Heart left ventricle (tissue), 16 donors: ENCODE data around the gene LRRC26. TPM values are rescaled to one million over a fixed set of nuclear protein-coding genes. Genes with fewer than 3 reads are reported as not detected.

Source experiments
- ATAC-seq, 4 donors: fragments of 200-7000 bp; cut with Tn5 transposase; one replicate each; pipeline ENCODE4 v1.9.1; 2020 to 2022; ENCODE audit warnings: moderate library complexity in 4 of 4, mild to moderate bottlenecking in 3 of 4, moderate number of reproducible peaks in 1 of 4
- DNase-seq, 5 donors: peaks; one replicate each; pipeline ENCODE4 v3.0.0-alpha.2; 2020
- H3K27ac ChIP-seq, 12 donors: fragments of 200-600 bp; sonication (generic) in 4 of 12; one replicate each; pipeline versions ENCODE4 v1.5.0 to v1.8.0; 2016 to 2022; ENCODE audit warnings: mild to moderate bottlenecking in 2 of 12
- H3K27me3 ChIP-seq, 9 donors: fragments of 200-600 bp; sonication (generic) in 2 of 9; one replicate each; pipeline versions ENCODE4 v1.5.1 to v1.8.0; 2016 to 2022; ENCODE audit warnings: mild to moderate bottlenecking in 3 of 9
- H3K36me3 ChIP-seq, 9 donors: fragments of 200-600 bp; sonication (generic) in 2 of 9; one replicate each; pipeline versions ENCODE4 v1.5.0 to v1.8.0; 2018 to 2022; ENCODE audit warnings: mild to moderate bottlenecking in 2 of 9
- H3K4me1 ChIP-seq, 12 donors: fragments of 200-600 bp; sonication (generic) in 4 of 12; one replicate each; pipeline versions ENCODE4 v1.5.0 to v1.8.0; 2016 to 2022; ENCODE audit warnings: mild to moderate bottlenecking in 3 of 12
- H3K4me3 ChIP-seq, 12 donors: fragments of 200-600 bp; sonication (generic) in 4 of 12; one replicate each; pipeline versions ENCODE4 v1.5.0 to v1.8.0; 2017 to 2022; ENCODE audit warnings: mild to moderate bottlenecking in 9 of 12, moderate library complexity in 4 of 12
- H3K9me3 ChIP-seq, 12 donors: fragments of 200-600 bp; sonication (generic) in 4 of 12; one replicate each; pipeline versions ENCODE4 v1.5.0 to v1.8.0; 2016 to 2022; ENCODE audit warnings: mild to moderate bottlenecking in 1 of 12
- CTCF ChIP-seq, 12 donors: fragments of 200-600 bp; sonication (generic) in 4 of 12; IDR thresholded peaks; one replicate each; pipeline versions ENCODE4 v1.5.0 to v1.8.0; 2018 to 2022; ENCODE audit warnings: antibody characterized with exemption in 12 of 12, mild to moderate bottlenecking in 5 of 12
- POLR2A ChIP-seq, 2 donors: fragments of 450-650 bp; IDR thresholded peaks; one replicate each; pipeline ENCODE4 v1.6.1; 2017; ENCODE audit warnings: antibody characterized with exemption in 2 of 2, mild to moderate bottlenecking in 2 of 2, moderate library complexity in 2 of 2
- WGBS, 4 donors: extraction: QIAGEN DNeasy Blood & Tissue Kit in 2 of 4; methylation state at CpG; one replicate each; pipeline versions ENCODE4 v1.1.5 to v1.1.7; 2013 to 2018; 5-methylcytosine and 5-hydroxymethylcytosine counted together
- intact Hi-C, 10 donors: fragments of 100-400 bp; cut with DNase I; formaldehyde crosslinking; loops; one replicate each; pipeline versions ENCODE4 v1.11.1 to v1.14.2; 2022
- polyA plus RNA-seq, 2 donors: library from polyadenylated mRNA; stranded (reverse); fragments of 200-250 nt; gene quantifications; one replicate each; pipeline ENCODE4 v1.2.3, GENCODE V29; 2013
- total RNA-seq, 9 donors: library from RNA; depleted of rRNA in 2 of 9; stranded (reverse); fragments of >200 nt in 2 of 9; fragmentation: NEBNext Ultra II Directional in 3 of 9; extraction: Animal tissue kit (Norgen Biotek cat#: 25700) in 3 of 9; gene quantifications; one replicate each; pipeline versions ENCODE4 v1.1.0 to v1.2.4, GENCODE V29; 2016 to 2023
- donor health status: ischemic (EF 13 %, LVEDD 7.1; RV severe dilation, severe dysfunction).
- donor health status: healthy with polysubstance abuse.
- donor health status: DM: no; HTN: yes; CAD: no.
- donor health status: DM: no; HTN: no; CAD: no.
- donor health status: ischemic (EF 25% LVEDD 6.9; RV normal size, moderate dysfunction).
- donor health status: ischemic (EF 25% LVEDD 5.7; RV mildly dilated, moderate dysfunction).
- donor health status: healthy.
- donor health status: DM: yes; HTN: yes; CAD: no.
- donor health status: ischemic (EF 35%, LVEDD 5.7; RV mildly dilated, moderate dysfunction).
- donor health status: nonischemic (EF 11% LVEDD 7.7; RV severe dilation, severe dysfunction).
- donor health status: DM: yes; HTN: yes; CAD: no.
- donor health status: PGD.
- donor health status: ischemic (EF 29% LVEDD 5.4; RV normal size, mild dysfunction).
- donor health status: nonischemic (EF 23%, LVEDD 6.1; RV moderate dilation, normal function).

LRRC26 gene
- total and polyA plus RNA-seq, 11 donors: not detected

DNA sequence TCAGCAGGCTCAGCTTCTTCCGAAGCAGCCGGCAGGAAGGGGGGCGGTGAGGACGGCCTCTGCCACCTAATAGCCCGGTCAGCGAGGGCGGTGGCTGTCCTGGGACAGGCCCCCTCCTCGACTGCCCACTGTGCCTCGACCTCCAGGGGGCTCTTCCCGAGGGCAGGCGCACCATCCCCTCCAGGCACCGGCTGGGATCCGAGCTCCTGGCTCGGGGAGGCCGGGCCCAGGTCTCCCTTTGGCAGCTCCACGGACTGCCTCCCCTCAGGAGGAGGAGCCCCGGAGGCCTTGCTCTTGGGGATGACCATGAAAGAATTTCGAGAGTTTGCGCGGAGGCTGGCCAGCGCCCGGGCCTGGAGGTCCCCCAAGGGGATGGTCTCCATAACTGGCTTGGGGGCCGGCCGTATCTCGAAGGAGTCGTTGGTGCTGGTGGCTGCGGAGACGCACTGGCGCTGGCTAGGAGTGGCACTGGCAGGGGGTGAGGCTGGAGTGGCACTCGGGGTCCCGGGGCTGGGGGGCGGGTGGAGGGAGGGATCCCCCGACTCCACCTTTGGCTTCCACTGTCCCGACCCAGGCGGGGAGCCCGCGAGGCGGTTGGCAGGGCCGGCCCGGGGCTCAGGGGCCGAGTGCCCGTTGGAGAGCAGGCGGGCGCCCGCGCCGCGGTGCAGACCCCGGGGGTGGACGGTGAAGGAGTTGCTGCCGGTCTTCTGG is 29.7 kb upstream of the LRRC26 start:
- WGBS, 4 donors: 6 to 8% (median 8%) methylated on average over 13 to 51 of the region's 51 CpGs; no CpG with 5 or more reads in 1 of the 4 donors
- no peaks in the 10 kb centered on the region for H3K9me3 ChIP-seq
- TF ChIP-seq CTCF (IDR thresholded peaks at IDR 0.05): no peak
- TF ChIP-seq POLR2A (IDR thresholded peaks at IDR 0.05): no peak
- H3K27me3 ChIP-seq: no peaks in the 10 kb centered on the region
- ATAC-seq: no peak
- peak overlapping the region in 9 of 12 donors; percentile 0 to 70 (median 33) for H3K27ac ChIP-seq
- H3K4me3 ChIP-seq: peak overlapping the region; percentile 23 to 94 (median 66)
- intact Hi-C loops: loop anchor here in 1 of 10 donors (1.0 kb wide), 1 partner anchor 11 kb away; the partner anchor contains the start of genes ANAPC2 and SSNA1
- no peaks in the 10 kb centered on the region for H3K36me3 ChIP-seq
- peaks cover 9 to 90% (median 78%) of the 10 kb centered on the region in 12 donors for H3K4me1 ChIP-seq
- no peak for DNase-seq

DNA sequence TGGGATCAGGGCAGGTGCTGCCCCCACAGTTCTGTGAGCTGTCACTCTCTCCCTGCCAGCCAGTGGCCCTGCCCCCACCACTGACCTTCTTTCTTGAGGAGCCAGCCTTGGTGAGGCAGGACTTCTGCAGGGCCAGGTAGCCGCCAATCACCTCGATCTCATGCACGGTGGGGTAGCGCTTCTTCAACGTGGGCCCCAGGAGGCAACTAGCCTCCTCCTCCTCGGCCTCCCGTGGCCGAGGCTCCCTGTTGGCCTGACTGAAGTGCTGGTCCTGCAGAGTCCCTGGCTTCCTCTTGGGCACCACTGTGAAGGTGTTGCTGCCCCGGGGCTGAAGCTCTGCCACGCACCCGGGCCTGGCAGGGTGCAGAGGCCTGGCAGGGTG is 29.0 kb upstream of the LRRC26 start:
- 53 to 57% (median 55%) methylated on average over 11 of the region's 11 CpGs; no CpG with 5 or more reads in 1 of the 4 donors for WGBS, 4 donors
- peaks cover 5 to 90% (median 75%) of the 10 kb centered on the region in 12 donors for H3K4me1 ChIP-seq
- intact Hi-C loops: no loop called here
- ATAC-seq (no peak), DNase-seq (no peak)
- peak overlapping the region in 9 of 12 donors; percentile 0 to 70 (median 17) for H3K27ac ChIP-seq
- H3K4me3 ChIP-seq: peak overlapping the region in 11 of 12 donors; percentile 3 to 94 (median 63)
- no peaks in the 10 kb centered on the region for H3K9me3 ChIP-seq
- no peak for TF ChIP-seq CTCF (IDR thresholded peaks at IDR 0.05)
- TF ChIP-seq POLR2A (IDR thresholded peaks at IDR 0.05): no peak
- H3K27me3 ChIP-seq: no peaks in the 10 kb centered on the region
- H3K36me3 ChIP-seq: no peaks in the 10 kb centered on the region

- WGBS, 4 donors: 61 to 75% (median 68%) methylated on average over 4 to 19 of the region's 19 CpGs
- DNase-seq: no peak
- H3K4me3 ChIP-seq: peak overlapping the region in 9 of 12 donors; percentile 3 to 94 (median 68)
- peaks cover 5 to 90% (median 71%) of the 10 kb centered on the region in 12 donors for H3K4me1 ChIP-seq
- ATAC-seq: no peak
- H3K27ac ChIP-seq: peak overlapping the region in 6 of 12 donors; percentile 8 to 70 (median 26)
- no peaks in the 10 kb centered on the region for H3K27me3 ChIP-seq
- no peaks in the 10 kb centered on the region for H3K36me3 ChIP-seq
- H3K9me3 ChIP-seq: no peaks in the 10 kb centered on the region
- TF ChIP-seq POLR2A (IDR thresholded peaks at IDR 0.05) (no peak), CTCF (IDR thresholded peaks at IDR 0.05) (no peak)
- intact Hi-C loops: no loop called here
These were observed 28.4 kb upstream of the LRRC26 start for GRCh38 chr9:137198051-137198901.
